ENCODE measurements around the gene CFAP107. TPM values are rescaled to one million over a fixed set of nuclear protein-coding genes. Genes with fewer than 3 reads are reported as not detected.

Gene CFAP107
- total and polyA plus RNA-seq, 12 donors: not detected

GRCh38 chr1:12741946-12742345, 4.1 kb upstream of the CFAP107 start:
- peaks cover 0 to 7% (median 0%) of the 10 kb centered on the region in 11 donors for H3K9me3 ChIP-seq
- 72 to 77% methylated on average over 3 of the region's 3 CpGs for WGBS, 2 donors
- ATAC-seq: no peak
- TF ChIP-seq CTCF (IDR thresholded peaks at IDR 0.05): no peak
- intact Hi-C loops (cut with DNase I): no loop called here
- DNase-seq: no peak
- no peaks in the 10 kb centered on the region for H3K4me1 ChIP-seq
- no peak overlapping the region for H3K27ac ChIP-seq
- H3K36me3 ChIP-seq: no peaks in the 10 kb centered on the region
- H3K4me3 ChIP-seq: no peak overlapping the region
- peaks cover 0 to 37% (median 7%) of the 10 kb centered on the region in 7 donors for H3K27me3 ChIP-seq

- Histone ChIP-seq H3K36me3 (no peaks in the 10 kb centered on the region), H3K4me1 (no peaks in the 10 kb centered on the region), H3K27ac (no peak overlapping the region), H3K9me3 (peaks cover 0 to 35% (median 24%) of the 10 kb centered on the region in 11 donors), H3K27me3 (peaks cover 0 to 38% (median 7%) of the 10 kb centered on the region in 7 donors), H3K4me3 (no peak overlapping the region)
- intact Hi-C loops (cut with DNase I): no loop called here
- 63 to 71% methylated on average over 3 of the region's 3 CpGs for WGBS, 2 donors
- TF ChIP-seq CTCF (IDR thresholded peaks at IDR 0.05): no peak
- DNase-seq: no peak
- ATAC-seq: no peak
Observed at GRCh38 chr1:12745126-12745991, 641 bp upstream of the CFAP107 start.

GRCh38 chr1:12748778-12749355, 2.9 kb downstream of the CFAP107 start:
- intact Hi-C loops (cut with DNase I): no loop called here
- no peak for TF ChIP-seq CTCF (IDR thresholded peaks at IDR 0.05)
- peaks cover 0 to 38% (median 25%) of the 10 kb centered on the region in 11 donors for H3K9me3 ChIP-seq
- no peak for DNase-seq
- no peak for ATAC-seq
- H3K4me1 ChIP-seq: no peaks in the 10 kb centered on the region
- no peak overlapping the region for H3K27ac ChIP-seq
- H3K36me3 ChIP-seq: no peaks in the 10 kb centered on the region
- peaks cover 0 to 45% (median 7%) of the 10 kb centered on the region in 7 donors for H3K27me3 ChIP-seq
- H3K4me3 ChIP-seq: no peak overlapping the region

- no peak overlapping the region for H3K4me3 ChIP-seq
- ATAC-seq: no peak
- 82 to 85% methylated on average over 4 of the region's 4 CpGs for WGBS, 2 donors
- H3K4me1 ChIP-seq: no peaks in the 10 kb centered on the region
- intact Hi-C loops (cut with DNase I): no loop called here
- no peak for DNase-seq
- H3K27me3 ChIP-seq: peaks cover 0 to 55% (median 19%) of the 10 kb centered on the region in 7 donors
- no peak for TF ChIP-seq CTCF (IDR thresholded peaks at IDR 0.05)
- no peak overlapping the region for H3K27ac ChIP-seq
- H3K9me3 ChIP-seq: peaks cover 0 to 13% (median 7%) of the 10 kb centered on the region in 11 donors
- no peaks in the 10 kb centered on the region for H3K36me3 ChIP-seq
Observed at GRCh38 chr1:12754738-12755137, 8.7 kb downstream of the CFAP107 start.
